Transverse colon (tissue), 4 donors: ENCODE measurements around the gene GPR176.

Experiments
- POLR2A ChIP-seq: fragments of 450-650 bp; IDR thresholded peaks from one replicate; pipeline ENCODE4 v1.6.1; 2016; ENCODE audit warnings: antibody characterized with exemption, mild to moderate bottlenecking, moderate library complexity
- POLR2AphosphoS5 ChIP-seq, 3 donors: sonication (generic); formaldehyde crosslinking; IDR thresholded peaks; one replicate each; pipeline ENCODE4 v1.6.1; 2016; ENCODE audit warnings: antibody characterized with exemption in 3 of 3
- TF ChIP-seq, protein P1 (sequence below), 5 experiments: fragments of 200-600 bp in 3 of 5; fragments of 450-650 bp in 2 of 5; sonication (generic) in 3 of 5; IDR thresholded peaks; 1 replicate in 2 of 5; 2 replicates in 3 of 5; pipeline ENCODE4 v1.5.1; 2016 to 2017; ENCODE audit warnings: antibody characterized with exemption in 5 of 5, inconsistent platforms in 3 of 5, mild to moderate bottlenecking in 2 of 5, moderate library complexity in 1 of 5

DNA sequence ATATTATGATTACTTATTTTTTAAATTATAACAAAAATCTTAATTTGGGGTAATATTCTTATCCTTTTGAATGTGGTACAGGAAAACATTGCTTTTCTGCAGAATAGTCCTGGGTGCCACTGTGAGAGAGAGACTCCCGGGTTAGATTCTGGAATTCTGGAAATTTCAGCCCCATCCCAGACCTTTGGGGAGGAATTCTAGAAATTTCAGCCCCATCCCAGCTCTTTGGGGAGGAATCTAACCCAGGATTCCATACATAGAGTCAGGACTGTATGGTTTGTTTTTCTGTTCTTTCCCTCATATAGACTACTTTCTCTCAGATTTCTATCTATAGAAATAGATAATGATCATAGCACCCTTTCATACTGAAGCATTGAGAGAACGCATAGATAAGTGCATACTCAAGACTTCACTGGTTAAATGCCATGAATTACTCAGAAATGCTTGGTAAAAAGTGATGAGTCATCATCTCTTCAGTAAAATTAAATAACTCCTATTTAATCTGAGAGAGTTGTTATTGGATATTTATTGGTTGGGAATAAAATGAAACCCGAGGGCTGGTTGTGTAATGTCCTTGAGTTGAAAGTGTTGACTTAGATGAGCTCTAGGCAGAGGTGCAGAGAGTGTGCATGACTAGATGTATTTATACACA is 22.2 kb upstream of the GPR176 start:
- no peak for TF ChIP-seq POLR2AphosphoS5 (IDR thresholded peaks at IDR 0.05)
- no peak for TF ChIP-seq POLR2A
- TF ChIP-seq, protein P1, sequence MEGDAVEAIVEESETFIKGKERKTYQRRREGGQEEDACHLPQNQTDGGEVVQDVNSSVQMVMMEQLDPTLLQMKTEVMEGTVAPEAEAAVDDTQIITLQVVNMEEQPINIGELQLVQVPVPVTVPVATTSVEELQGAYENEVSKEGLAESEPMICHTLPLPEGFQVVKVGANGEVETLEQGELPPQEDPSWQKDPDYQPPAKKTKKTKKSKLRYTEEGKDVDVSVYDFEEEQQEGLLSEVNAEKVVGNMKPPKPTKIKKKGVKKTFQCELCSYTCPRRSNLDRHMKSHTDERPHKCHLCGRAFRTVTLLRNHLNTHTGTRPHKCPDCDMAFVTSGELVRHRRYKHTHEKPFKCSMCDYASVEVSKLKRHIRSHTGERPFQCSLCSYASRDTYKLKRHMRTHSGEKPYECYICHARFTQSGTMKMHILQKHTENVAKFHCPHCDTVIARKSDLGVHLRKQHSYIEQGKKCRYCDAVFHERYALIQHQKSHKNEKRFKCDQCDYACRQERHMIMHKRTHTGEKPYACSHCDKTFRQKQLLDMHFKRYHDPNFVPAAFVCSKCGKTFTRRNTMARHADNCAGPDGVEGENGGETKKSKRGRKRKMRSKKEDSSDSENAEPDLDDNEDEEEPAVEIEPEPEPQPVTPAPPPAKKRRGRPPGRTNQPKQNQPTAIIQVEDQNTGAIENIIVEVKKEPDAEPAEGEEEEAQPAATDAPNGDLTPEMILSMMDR (IDR thresholded peaks at IDR 0.05): no peak
